Fibroblast of the aortic adventitia (primary cell): Measurements from ENCODE around the gene BASP1. TPM values are rescaled to one million over a fixed set of nuclear protein-coding genes. Genes with fewer than 3 reads are reported as not detected.

Source experiments
- DNase-seq: peaks from one replicate; pipeline ENCODE4 v3.0.0-alpha.2; 2010; ENCODE audit warnings: low read depth
- H3K4me3 ChIP-seq: 2 replicates; pipeline ENCODE4 v1.5.1; 2011; ENCODE audit warnings: low read depth, mild to moderate bottlenecking, control low read depth, low read length, moderate library complexity
- CTCF ChIP-seq: IDR thresholded peaks from 2 replicates; pipeline ENCODE4 v1.5.1; 2011; ENCODE audit warnings: mild to moderate bottlenecking, low read length, control low read depth, inconsistent platforms; ENCODE audit not compliant: insufficient read depth
- total RNA-seq: library from RNA; depleted of rRNA; stranded (reverse); fragments of >200 nt; gene quantifications from 2 replicates; pipeline ENCODE4 v1.2.3, GENCODE V29; 2012; ENCODE audit warnings: low replicate concordance

The BASP1 gene
- total RNA-seq, 1 donor = 18.5 TPM

- peak; percentile 78 for TF ChIP-seq CTCF
- peak overlapping the region; percentile 65 for H3K4me3 ChIP-seq
- DNase-seq = peak; percentile 86
Observed at GRCh38 chr5:17216176-17216973, 1.1 kb upstream of the BASP1 start.

GRCh38 chr5:17216974-17217492 is 398 bp upstream of the BASP1 start:
- DNase-seq = peak; percentile 68

GRCh38 chr5:17218353-17219005 is 1.0 kb downstream of the BASP1 start:
- peak overlapping the region; percentile 97 for H3K4me3 ChIP-seq
- no peak for TF ChIP-seq CTCF
- DNase-seq = peak; percentile 94

More at GRCh38 chr5:17216974-17217492, 398 bp upstream of the BASP1 start:
- no peak for TF ChIP-seq CTCF
- H3K4me3 ChIP-seq = peak overlapping the region; percentile 65

- H3K4me3 ChIP-seq = peak overlapping the region; percentile 97
- no peak for TF ChIP-seq CTCF
- no peak for DNase-seq
Observed at GRCh38 chr5:17219006-17219422, 1.6 kb downstream of the BASP1 start.

GRCh38 chr5:17219469-17219868 is 2.0 kb downstream of the BASP1 start:
- peak overlapping the region; percentile 97 for H3K4me3 ChIP-seq
- no peak for TF ChIP-seq CTCF
- no peak for DNase-seq

- TF ChIP-seq CTCF = no peak
- H3K4me3 ChIP-seq = peak overlapping the region; percentile 10
- no peak for DNase-seq
Observed at GRCh38 chr5:17219992-17220391, 2.6 kb downstream of the BASP1 start.
